Spinal cord (tissue), 10 donors: ENCODE measurements around the gene DNAJC6. TPM values are rescaled to one million over a fixed set of nuclear protein-coding genes. Genes with fewer than 3 reads are reported as not detected.

Experiments used
- DNase-seq, 6 donors: peaks; one replicate each; pipeline versions ENCODE4 v3.0.0 to v3.0.0-alpha.2; 2013 to 2015; ENCODE audit warnings: low spot score in 6 of 6, low read depth in 4 of 6
- H3K27ac ChIP-seq: one replicate; pipeline ENCODE4 v1.5.1; 2013; ENCODE audit warnings: low read depth, low read length, control low read depth
- H3K27me3 ChIP-seq: one replicate; pipeline ENCODE4 v1.6.1; 2013; ENCODE audit warnings: low read length; ENCODE audit not compliant: control insufficient read depth, insufficient read depth
- H3K36me3 ChIP-seq: one replicate; pipeline ENCODE4 v1.6.1; 2013; ENCODE audit warnings: low read length; ENCODE audit not compliant: control insufficient read depth, insufficient read depth
- H3K4me1 ChIP-seq: one replicate; pipeline ENCODE4 v1.6.1; 2013; ENCODE audit warnings: low read length; ENCODE audit not compliant: control insufficient read depth, insufficient read depth
- H3K4me3 ChIP-seq: one replicate; pipeline ENCODE4 v1.5.1; 2013; ENCODE audit warnings: low read depth, low read length, control low read depth
- H3K9me3 ChIP-seq: one replicate; pipeline ENCODE4 v1.6.1; 2013; ENCODE audit warnings: low read length; ENCODE audit not compliant: control insufficient read depth, insufficient read depth
- WGBS: methylation state at CpG from one replicate; pipeline ENCODE4 v1.1.5; 2013; ENCODE audit warnings: missing lambda C conversion rate; ENCODE audit not compliant: insufficient coverage; 5-methylcytosine and 5-hydroxymethylcytosine counted together
- polyA plus RNA-seq, 2 donors: library from polyadenylated mRNA; unstranded; fragments of 120-200 nt; gene quantifications; one replicate each; pipeline ENCODE4 v1.2.1, GENCODE V29; 2013; ENCODE audit not compliant: insufficient read length in 2 of 2
- total RNA-seq, 2 donors: library from RNA; depleted of rRNA in 1 of 2; stranded (reverse); fragments of 120-200 nt in 1 of 2; fragments of >200 nt in 1 of 2; gene quantifications; one replicate each; pipeline versions ENCODE4 v1.2.3 to v1.2.4, GENCODE V29; 2013 to 2014
- donor health status: healthy.

The DNAJC6 gene
- total and polyA plus RNA-seq, 4 donors = 34.5 to 158 (median 116) TPM

GRCh38 chr1:65341381-65341780 is 32.0 kb downstream of the DNAJC6 start:
- Histone ChIP-seq H3K4me1 (no peaks in the 10 kb centered on the region), H3K9me3 (peaks cover 2% of the 10 kb centered on the region), H3K27ac (no peak overlapping the region), H3K27me3 (no peaks in the 10 kb centered on the region), H3K36me3 (no peaks in the 10 kb centered on the region), H3K4me3 (no peak overlapping the region)
- no peak for DNase-seq
- WGBS = no CpG with 5 or more reads among the region's 1 CpG

- whole genome bisulfite sequencing = 100% methylated on average over 3 of the region's 3 CpGs
- Histone ChIP-seq H3K36me3 (no peaks in the 10 kb centered on the region), H3K4me1 (no peaks in the 10 kb centered on the region), H3K9me3 (no peaks in the 10 kb centered on the region), H3K27ac (no peak overlapping the region), H3K27me3 (no peaks in the 10 kb centered on the region), H3K4me3 (no peak overlapping the region)
- no peak for DNase-seq
These were observed 33.9 kb downstream of the DNAJC6 start for GRCh38 chr1:65343286-65343685.

GRCh38 chr1:65344171-65344814 is 35.0 kb downstream of the DNAJC6 start:
- H3K36me3 ChIP-seq = no peaks in the 10 kb centered on the region
- H3K9me3 ChIP-seq = no peaks in the 10 kb centered on the region
- peak in 1 of 6 donors; percentile 45 for DNase-seq
- no peaks in the 10 kb centered on the region for H3K27me3 ChIP-seq
- no peak overlapping the region for H3K4me3 ChIP-seq
- WGBS = 57% methylated on average over 2 of the region's 3 CpGs
- H3K27ac ChIP-seq = no peak overlapping the region
- no peaks in the 10 kb centered on the region for H3K4me1 ChIP-seq

GRCh38 chr1:65346190-65346589 is 36.8 kb downstream of the DNAJC6 start:
- Histone ChIP-seq H3K9me3 (no peaks in the 10 kb centered on the region), H3K27ac (no peak overlapping the region), H3K4me3 (no peak overlapping the region), H3K4me1 (no peaks in the 10 kb centered on the region), H3K27me3 (no peaks in the 10 kb centered on the region), H3K36me3 (no peaks in the 10 kb centered on the region)
- DNase-seq = peak in 1 of 6 donors; percentile 9
- no CpG with 5 or more reads among the region's 2 CpGs for WGBS

- Histone ChIP-seq H3K9me3 (no peaks in the 10 kb centered on the region), H3K27ac (no peak overlapping the region), H3K4me3 (no peak overlapping the region), H3K4me1 (no peaks in the 10 kb centered on the region), H3K36me3 (no peaks in the 10 kb centered on the region), H3K27me3 (no peaks in the 10 kb centered on the region)
- DNase-seq = no peak
- 95% methylated on average over 3 of the region's 7 CpGs for whole genome bisulfite sequencing
These were observed 45.8 kb downstream of the DNAJC6 start for GRCh38 chr1:65355031-65355712.

- Histone ChIP-seq H3K9me3 (no peaks in the 10 kb centered on the region), H3K36me3 (no peaks in the 10 kb centered on the region), H3K4me3 (no peak overlapping the region), H3K4me1 (no peaks in the 10 kb centered on the region), H3K27me3 (no peaks in the 10 kb centered on the region), H3K27ac (no peak overlapping the region)
- 97% methylated on average over 4 of the region's 6 CpGs for WGBS
- no peak for DNase-seq
These were observed 48.1 kb downstream of the DNAJC6 start for GRCh38 chr1:65357291-65357960.

GRCh38 chr1:65359888-65360287 is 50.5 kb downstream of the DNAJC6 start:
- Histone ChIP-seq H3K36me3 (no peaks in the 10 kb centered on the region), H3K9me3 (no peaks in the 10 kb centered on the region), H3K27me3 (no peaks in the 10 kb centered on the region), H3K27ac (no peak overlapping the region), H3K4me3 (no peak overlapping the region), H3K4me1 (no peaks in the 10 kb centered on the region)
- DNase-seq = no peak
- 96% methylated on average over 2 of the region's 3 CpGs for WGBS

- WGBS = 33% methylated on average over 5 of the region's 5 CpGs
- H3K27me3 ChIP-seq = no peaks in the 10 kb centered on the region
- H3K4me3 ChIP-seq = no peak overlapping the region
- no peaks in the 10 kb centered on the region for H3K36me3 ChIP-seq
- no peaks in the 10 kb centered on the region for H3K9me3 ChIP-seq
- peak in 1 of 6 donors; percentile 69 for DNase-seq
- H3K27ac ChIP-seq = no peak overlapping the region
- no peaks in the 10 kb centered on the region for H3K4me1 ChIP-seq
These were observed 51.3 kb downstream of the DNAJC6 start for GRCh38 chr1:65360648-65361047.

GRCh38 chr1:65362545-65362944 is 53.2 kb downstream of the DNAJC6 start:
- H3K9me3 ChIP-seq = no peaks in the 10 kb centered on the region
- no CpG with 5 or more reads among the region's 3 CpGs for WGBS
- H3K27me3 ChIP-seq = no peaks in the 10 kb centered on the region
- DNase-seq = no peak
- no peak overlapping the region for H3K27ac ChIP-seq
- no peaks in the 10 kb centered on the region for H3K4me1 ChIP-seq
- no peak overlapping the region for H3K4me3 ChIP-seq
- H3K36me3 ChIP-seq = no peaks in the 10 kb centered on the region
